Measurements from ENCODE around the gene PABPN1L.

Gene PABPN1L

DNA sequence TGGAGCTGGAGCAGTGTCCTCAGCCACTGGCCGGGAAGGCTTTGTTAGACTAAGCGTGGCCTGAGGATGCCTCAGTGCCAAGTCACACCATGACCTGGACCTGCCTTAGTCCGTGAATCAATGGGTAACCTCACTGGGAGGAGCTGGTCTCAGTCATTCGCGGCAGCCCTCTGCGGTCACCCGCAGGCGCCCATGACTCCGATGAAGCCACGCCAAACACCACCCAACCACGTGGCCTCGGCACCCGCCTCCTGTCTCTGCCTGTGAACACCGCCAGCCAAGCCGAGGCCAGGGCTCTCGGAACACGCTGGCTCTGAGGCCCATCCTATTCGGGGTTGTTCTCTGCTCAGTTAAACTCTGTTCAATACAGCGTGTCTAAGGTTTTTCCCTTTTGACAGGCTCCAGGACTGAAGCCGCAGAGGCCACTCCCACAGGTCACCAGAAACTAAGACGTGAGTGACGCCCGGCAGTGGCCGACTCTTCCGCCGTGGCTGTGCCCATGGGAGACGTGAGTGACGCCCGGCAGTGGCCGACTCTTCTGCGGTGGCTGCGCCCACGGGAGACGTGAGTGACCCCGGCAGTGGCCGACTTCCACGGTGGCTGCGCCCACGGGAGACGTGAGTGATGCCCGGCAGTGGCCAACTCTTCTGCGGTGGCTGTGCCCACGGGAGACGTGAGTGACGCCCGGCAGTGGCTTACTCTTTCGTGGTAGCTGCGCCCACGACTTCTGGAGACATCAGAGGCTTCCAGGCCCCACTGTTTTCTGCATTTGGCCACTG is 16.8 kb upstream of the PABPN1L start:
- DNase-seq (ENCODE audit: low read depth): no peak

DNA sequence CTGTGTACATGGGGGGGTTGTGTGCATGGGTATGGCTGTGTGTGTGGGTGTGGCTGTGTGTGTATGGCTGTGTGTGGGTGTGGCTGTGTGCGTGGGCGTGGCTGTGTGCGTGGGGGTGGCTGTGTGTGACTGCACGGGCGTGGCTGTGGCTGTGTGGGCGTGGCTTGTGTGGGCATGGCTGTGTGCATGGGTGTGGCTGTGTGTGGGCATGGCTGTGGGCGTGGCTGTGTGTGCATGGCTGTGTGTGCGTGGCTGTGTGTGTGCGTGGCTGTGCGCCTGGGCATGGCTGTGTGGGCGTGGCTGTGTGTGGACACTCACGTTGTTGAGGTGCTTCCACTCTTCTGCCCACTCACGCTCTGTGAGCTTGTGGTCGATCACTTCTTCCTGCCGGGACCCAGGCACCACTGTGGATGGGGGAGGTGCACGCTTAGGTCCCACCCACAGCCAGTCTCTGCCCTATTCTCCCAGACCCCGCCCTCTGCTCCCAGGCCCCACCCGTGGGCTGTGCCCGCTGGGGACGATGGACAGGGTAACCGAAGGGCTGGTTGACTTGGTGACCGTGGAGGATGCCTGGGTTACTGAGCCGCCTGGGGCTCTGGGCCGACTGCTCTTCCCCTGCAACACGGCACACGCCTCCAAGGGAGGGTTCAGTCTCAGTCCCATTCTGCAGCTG is 16.0 kb upstream of the PABPN1L start:
- no peak for DNase-seq (ENCODE audit: low read depth)

DNA sequence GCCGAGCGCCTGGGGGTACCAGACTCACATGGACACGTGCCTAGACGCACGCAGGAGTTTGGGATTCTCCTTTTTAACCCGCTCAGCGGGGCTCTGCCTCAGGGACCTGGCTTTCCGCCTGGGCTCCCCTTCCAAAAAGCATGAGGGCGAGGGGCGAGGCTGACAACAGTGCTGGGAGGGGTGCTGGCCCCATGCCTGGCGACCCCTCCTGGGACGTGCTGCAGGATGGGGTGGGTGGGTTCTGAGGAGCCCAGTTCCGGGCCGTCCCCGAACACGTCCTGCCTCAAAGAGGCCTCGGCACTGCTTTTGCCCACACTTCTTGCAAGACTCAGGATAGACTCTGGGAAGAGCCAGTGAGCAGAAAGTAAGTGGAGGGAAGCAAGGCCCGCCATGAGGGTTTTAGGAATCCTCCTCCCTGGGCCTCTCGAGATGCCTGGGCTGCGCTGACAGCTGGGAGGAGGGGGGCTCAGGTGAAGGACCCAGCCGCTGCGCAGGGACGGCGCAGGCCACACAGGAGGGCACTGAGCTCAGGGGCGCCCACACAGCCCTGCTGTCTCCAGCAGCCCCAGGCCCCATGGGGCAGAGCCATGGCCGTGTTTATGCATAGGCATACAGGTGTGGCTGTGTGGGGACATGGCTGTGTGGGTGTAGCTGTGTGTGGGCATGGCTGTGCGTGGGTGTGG is 15.4 kb upstream of the PABPN1L start:
- no peak for DNase-seq (ENCODE audit: low read depth)

DNA sequence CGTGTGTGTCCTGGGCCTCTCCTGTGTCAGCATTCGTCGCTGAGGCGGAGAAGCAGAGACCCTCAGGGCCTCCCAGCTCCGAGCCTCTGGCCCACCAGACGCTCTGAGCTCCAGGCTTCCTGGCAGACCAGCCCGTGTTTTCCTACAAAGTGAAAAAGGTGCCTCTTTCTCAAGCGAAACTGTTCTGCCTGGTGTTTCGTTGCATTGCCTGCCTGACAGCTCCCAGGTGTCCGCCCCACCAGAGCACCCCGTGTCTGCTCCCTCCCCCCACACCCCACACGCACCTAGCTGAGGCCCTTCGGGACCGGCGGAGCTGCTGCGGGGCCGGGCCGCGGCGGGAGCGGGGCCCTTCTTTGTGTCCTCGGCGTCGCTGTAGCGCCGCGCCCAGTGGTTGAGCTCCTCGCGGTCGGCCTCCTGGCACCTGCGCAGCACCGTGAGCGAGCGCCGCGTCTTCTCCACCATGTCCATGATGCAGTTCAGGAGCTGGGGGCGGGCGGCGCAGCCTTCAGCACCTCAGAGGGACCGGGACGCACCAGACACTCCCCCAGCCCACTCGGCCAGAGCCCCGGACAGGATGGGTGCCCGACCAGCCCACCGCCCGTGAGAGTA is 14.7 kb upstream of the PABPN1L start:
- no peak for DNase-seq (ENCODE audit: low read depth)

DNA sequence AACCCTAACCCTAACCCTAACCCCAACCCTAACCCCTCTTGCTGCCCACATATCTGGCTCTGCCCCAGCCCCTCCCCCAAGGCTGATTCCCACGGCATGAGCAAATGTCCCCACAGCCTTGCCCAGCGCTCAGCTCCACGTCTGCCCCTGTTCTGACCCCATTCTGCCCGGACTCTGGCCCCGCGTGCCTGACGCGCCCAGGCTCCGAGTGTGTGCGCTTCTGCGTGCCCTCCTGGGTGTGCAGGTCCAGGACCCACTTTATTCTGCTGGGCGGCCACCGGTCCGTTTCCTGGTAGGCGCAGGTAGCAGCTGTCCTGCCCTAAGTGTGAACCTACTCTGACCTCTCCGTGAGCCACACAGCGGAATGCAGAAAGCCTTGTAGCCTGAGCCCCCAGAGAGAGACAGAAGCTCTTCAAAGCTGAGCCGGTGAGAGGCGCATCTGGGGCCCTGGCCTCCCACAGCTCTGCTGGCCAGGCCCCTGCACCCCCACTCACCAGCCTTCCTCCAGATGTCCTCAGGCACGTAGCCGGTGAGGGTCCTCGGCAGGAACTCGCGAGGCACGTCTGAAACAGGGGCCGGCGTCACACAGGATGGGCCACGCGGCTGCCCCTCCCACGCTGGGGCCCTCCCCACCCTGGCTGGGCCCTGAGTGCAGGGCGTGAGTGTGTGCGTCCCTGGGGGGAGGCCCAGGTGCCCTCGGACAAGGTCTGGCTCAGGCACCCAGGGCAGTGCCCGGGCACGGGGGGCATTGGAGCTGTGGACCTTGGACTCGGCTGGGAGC is 14.0 kb upstream of the PABPN1L start:
- no peak for DNase-seq (ENCODE audit: low read depth)

DNA sequence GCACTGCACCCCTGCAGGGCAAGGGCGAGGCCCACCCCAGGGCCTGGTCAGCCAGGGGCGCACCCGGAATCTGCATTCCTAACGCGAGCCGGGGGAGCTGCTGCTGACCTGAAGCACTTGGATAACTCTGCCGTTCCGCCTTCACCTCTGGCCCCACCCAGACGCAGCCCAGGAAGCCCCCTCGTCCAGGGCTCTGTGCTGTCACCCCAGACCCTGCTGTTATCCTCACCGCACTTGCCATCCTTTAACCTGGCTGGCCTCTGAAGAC is 13.3 kb upstream of the PABPN1L start:
- no peak for DNase-seq (ENCODE audit: low read depth)

DNA sequence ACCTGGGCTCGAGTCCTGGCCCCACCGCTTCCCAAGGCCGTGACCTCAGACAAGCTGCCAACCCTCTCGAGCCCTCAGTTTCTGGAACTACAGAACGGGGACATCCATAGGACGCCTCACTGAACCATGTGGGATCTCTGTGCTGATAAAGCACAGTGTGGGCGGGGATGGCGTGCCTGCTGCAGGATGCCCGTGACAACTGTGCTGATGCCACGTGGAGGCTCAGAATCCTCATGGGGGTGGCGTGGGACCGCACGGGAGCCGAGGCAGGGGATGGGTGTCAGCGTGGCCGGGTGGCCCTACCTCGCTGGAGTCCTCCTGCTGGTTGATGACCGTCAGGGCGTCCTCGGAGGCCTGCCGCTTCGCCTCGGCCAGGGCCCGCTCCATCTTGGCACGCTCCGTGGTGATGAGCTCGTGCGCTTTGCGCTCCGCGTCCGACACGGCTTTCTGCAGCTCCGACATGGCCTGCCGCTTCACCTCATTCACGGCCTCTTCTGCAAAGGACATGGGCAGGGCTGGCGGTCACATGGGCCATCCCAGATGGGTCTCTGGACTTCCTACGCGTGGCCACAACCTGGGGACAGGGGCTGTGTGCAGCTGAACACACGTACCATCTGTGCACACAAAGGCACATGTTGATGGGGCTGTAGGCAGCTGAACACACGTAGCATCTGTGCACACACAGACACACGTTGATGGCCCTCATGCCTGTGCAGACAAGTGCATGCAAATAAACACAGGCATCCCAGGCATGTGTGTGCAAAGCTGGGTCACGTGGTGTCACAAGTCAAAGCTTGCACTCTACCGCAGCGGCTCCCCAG is 12.7 kb upstream of the PABPN1L start:
- DNase-seq (ENCODE audit: low read depth): no peak

DNA sequence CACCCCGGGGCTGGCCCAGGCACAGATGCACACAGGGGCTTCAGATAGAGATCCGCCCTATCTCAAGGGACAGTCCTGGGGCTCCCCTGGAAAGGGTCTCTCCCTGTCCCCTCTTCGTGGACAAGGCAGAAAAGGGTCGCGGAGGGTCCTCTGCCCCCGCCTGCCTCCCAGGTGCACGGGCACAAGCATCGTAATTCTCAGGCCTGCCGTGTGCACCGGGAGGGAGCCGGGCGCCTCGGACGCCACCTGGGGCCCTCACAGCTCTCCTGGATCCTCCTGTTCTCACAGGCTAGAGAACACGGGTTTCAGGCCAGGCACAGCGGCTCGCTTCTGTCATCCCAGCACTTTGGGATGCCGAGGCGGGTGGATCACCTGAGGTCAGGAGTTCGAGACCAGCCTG is 11.9 kb upstream of the PABPN1L start:
- DNase-seq (ENCODE audit: low read depth): no peak

DNA sequence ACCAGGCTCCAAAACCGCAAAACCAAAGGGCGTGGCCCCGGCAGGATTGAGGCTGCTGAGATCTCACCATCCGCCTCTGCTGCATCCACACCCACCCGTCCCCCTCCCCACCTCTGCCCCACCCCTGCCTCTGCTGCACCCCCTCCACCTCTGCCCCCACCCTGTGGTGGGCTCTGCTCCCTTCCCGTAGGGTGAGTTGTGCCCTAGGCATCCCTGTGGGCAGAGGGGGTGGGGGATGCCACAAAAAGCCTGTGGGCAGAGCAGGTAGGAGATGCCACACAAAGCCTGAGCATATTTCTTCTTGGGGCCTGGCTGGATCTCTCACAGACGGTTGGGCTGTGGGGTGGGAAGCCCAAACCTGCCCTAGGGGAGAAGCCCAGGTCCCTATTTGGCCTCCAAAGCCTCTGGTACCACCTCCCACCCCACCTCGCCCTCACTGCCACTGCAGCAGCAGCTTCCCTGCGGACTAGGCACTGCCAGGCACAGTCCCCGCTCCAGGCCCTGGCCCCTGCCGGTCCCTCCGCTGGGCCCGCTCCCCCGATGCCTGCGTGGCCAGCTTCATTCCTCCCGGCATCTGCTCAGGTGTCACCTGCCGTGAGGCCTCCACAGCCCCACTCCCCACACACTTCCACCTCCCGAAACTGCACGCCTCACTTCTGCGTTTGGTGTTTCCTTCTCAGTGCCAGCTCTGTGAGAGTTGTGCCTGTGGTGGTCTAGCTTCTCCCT is 11.3 kb upstream of the PABPN1L start:
- DNase-seq (ENCODE audit: low read depth): no peak

DNA sequence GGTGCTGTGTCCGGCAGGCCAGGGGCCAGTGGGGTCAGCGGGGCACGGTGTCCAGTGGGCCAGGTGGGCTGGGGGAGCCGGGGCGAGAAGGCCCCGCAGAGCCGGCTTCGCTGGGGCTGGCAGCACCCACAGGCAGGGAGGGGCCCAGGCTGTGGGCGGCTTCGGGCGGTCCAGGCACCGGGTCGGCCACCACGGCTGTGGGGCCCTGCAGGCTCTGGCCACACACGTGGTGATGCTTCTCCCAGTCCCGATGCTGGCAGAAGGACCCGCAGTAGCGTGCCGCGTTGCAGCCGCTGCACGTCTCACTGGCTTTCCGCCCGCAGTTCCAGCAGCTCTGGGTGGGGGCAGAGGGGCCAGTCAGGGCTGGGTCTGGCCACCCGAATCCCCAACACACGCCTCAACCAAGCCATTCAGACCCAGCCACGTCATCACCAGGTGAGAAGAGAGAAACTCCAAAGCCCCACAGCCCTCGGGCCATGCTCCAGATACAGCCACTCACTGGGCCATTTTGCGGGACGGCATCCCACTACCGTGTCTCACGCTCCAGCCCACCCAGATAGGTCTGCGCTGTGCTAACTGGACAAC is 10.6 kb upstream of the PABPN1L start:
- DNase-seq (ENCODE audit: low read depth): no peak

DNA sequence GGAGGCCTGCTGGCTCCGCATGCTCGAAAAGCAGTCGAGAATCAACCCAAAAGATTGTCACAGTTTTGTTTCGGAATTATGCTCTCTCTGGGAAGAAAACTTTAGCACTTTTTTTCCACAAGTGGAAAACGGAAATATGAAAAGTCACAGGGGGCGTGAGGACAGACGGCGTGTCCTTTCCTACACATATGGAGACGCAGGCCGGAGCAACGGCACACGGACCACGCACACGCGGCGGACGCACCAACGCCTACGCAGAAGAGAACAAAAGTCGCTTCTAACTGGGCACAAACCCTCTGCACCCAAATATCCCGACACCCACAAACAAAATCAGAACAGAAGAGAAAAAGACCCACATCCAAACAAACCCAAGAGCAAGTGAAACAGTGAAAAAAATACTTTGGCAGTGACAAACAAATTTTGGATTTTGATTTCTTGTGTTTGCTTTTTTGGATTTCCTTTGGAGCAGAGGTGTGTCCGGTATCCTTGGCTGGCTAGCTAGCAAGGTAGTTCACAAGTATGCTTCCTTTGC is 9.3 kb upstream of the PABPN1L start:
- DNase-seq (ENCODE audit: low read depth): no peak

DNA sequence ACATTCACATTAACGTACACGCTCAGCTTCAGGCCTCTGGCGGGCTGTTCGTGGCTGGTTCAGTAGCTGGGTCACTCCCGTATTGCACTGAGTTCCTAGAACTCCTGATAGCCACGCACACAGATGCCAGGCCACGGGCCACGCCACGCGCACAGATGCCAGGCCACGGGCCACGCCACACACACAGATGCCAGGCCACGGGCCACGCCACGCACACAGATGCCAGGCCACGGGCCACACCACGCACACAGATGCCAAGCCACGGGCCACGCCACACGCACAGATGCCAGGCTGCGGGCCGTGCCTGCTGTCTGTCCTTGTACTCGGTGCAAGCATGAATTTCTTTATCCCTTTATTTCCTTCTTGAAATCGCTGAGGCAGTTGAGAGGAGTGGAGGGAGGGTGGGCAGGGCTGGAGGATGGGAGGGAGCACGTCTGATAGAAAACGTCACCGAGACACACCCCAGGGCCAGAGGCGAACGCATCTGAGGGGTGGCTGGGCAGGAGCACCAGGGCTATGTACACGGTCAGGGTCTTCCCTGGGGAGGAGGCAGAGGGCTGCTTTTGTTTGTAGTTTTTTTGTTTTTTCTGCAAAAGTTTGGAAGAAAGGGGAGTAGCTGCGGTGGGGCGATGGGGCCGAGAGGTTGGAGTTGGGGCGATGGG is 8.6 kb upstream of the PABPN1L start:
- DNase-seq (ENCODE audit: low read depth): no peak

DNA sequence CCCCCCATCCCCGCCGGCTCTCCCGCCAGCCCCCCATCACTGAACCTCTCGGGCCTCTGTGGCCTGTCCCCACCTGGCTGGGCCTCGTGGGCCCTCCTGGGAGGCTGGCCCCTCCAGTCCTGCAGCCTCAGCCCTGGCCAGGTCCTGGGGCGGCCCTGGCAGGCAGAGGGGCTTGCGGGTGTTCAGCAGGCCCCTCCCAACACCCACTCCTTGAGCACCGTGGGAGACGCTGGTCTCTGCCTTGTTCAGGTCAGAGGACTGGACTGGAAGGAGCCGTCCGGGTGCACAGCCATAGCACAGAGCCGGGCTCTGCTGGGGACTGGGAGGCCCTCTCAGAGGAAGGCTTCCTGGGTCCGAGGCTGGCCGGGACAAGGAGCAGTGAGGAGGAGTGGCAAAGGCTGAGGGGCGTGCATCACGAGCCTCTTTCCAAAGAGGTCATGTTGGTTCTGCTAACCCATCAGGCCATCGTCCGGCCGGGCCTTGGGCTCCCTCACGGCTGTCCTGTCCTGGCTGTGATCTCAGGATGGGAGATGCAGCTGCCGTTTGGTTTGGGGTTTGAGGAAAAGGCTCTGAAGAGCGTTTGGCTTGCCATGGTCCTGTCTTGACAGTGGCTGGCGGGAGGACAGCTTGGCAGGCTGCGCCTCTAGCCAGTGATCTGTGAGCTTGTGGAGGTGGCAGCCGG is 6.3 kb upstream of the PABPN1L start:
- DNase-seq (ENCODE audit: low read depth): no peak

DNA sequence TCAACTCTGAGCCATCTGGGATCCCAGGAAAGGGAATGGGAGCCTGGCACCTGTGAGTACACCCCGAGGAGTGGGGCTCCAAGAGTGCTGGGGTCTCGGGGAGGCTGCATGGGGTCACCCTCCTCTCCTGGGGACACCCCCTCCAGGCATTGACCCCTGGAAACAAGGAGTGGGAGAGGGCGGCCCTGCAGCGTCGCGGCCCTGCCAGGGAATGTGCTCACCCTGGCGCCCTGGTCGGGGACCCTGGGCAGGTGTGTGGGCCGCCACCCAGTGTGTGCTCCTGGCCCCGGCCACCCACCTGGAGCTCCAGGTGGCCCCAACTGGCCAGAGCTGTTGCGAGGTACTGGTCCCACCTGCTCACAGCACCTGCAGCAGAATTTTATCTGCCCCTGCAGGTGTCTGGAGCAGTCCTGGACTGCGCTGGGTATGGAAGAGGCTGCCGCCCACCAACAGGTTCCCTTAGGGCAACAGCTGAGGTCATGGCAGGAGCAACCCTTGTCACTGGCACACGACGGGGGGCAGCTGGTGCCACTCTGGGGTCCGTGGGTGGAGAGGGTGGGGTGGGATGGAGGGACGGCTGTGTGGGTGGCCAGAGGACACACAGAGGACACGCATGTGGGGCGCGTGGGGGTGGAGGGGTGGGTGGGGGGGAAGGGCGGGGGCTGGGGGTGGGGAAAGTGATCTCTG is 5.4 kb upstream of the PABPN1L start:
- DNase-seq (ENCODE audit: low read depth): no peak

DNA sequence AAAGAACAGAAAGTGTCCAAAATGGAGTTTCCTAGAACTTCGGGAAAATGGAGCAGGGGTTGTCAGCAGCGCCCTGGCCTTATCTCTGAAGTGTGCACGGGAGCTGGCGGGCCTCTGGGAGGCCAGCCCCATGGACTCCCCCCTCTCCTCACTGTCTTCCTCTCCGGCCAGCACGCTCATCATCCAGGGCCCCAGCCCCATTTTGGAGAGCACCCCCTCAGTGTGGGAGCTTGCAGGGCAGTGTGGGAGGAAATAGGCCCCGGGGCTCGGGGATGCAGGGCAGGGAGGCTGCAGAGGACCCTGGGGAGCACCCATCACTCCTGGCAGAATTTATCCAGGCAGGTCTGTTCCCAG is 4.9 kb upstream of the PABPN1L start:
- DNase-seq (ENCODE audit: low read depth): no peak

DNA sequence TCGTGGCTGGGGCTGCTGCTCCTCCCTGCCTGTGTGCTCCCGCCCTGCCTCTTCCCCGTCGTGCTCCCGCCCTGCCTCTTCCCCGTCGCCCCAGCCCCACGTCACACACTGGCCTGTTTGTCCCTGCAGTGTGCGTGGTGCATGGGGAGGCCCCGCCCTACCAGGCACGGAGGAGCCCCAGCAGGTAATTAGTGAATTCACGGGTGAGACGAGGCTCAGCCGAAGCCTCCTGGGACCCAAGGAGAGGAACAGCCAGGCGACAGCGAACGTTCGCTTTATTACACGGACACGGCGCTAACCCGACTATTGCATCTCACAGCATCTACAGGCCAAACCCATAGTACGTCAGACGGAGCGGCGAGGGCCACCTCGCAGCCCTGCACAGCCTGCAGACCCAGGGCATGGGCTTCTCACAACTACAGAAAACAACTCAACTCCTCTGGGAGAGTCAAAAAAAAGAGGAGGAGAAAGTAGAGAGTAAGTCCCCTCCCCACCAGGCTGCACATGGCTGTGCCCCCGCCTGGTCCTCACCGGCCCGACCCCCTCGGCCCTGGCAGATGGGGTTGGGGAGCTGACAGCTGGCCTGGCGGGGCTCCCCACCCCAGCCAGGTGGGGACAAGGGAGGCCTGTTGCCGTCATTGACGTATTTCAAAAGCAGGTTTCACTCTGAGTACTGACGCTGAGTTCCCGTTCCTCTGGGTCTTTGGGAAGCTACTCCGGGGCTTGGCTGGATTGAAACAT is 4.3 kb upstream of the PABPN1L start:
- DNase-seq (ENCODE audit: low read depth): no peak

DNA sequence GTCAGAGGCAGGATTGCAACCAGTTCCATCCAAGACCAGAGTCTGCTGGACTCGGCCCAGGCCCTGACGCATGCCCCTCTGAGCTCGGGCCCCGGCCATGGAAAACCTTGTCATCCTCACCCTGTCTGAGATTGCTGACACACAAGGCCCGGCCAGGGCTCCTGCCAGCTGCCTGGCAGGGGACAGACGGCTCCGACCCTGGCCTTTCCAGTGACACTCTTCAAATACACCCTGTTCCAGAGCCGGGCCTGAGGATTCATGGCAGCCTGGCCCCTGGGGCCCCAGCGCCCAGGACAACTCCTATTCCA is 3.2 kb upstream of the PABPN1L start:
- DNase-seq (ENCODE audit: low read depth): no peak
